Measurements from ENCODE around the gene DMD. TPM values are rescaled to one million over a fixed set of nuclear protein-coding genes. Genes with fewer than 3 reads are reported as not detected.

The DMD gene
- total RNA-seq, result 18.5 and 22.9 TPM in 2 replicates

GRCh38 chrX:33211356-33212260 is at the start of gene DMD:
Gene DMD, minus strand, starts transcription at chrX:33211549. Its CDS starts 237 bp downstream, at chrX:33211312.
- TF ChIP-seq CTCF (IDR thresholded peaks at IDR 0.05), result no peak
- no peak for DNase-seq
- Mint-ChIP-seq H3K9me3 (no peaks in the 10 kb centered on the region), H3K4me1 (no peaks in the 10 kb centered on the region), H3K27me3 (no peaks in the 10 kb centered on the region), H3K27ac (no peak within 1 kb of the TSS), H3K4me3 (no peak within 1 kb of the TSS), H3K36me3 (ENCODE audit: low read depth) (no peaks in the 10 kb centered on the region)
- no peak for ATAC-seq (ENCODE audit: low read depth)
- ChIA-PET CTCF (no interaction called here), POLR2A (no interaction called here)
- intact Hi-C loops (cut with micrococcal nuclease), result no loop called here

DNA sequence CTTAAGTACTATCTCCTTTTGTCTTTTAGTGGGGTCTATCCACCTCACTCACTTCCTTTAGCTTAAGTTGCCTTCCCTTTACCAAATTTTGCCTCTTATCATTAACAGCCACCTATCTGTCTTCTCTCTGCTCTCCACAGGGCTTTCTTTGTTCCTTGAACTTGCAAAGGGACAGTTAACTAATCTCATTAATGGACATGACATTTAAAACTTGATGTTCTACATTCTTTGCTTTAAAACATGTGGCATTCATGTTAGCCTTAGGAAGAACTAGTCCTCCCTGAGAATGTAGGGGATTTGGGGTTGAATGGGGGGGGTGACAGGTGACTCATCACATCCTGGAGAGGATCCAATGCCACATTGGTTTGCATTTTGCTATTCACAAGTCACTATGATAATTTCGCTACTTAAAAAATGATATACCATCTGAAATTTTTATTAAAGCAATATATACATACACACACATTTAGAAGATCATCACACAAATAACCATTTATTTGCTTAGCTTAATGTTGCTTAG is 41.0 kb upstream of the DMD start:
- POLR2A ChIA-PET, result no interaction called here
- Mint-ChIP-seq H3K9me3 (no peaks in the 10 kb centered on the region), H3K27me3 (no peaks in the 10 kb centered on the region), H3K4me3 (no peak overlapping the region), H3K36me3 (ENCODE audit: low read depth) (no peaks in the 10 kb centered on the region), H3K4me1 (no peaks in the 10 kb centered on the region), H3K27ac (no peak overlapping the region)
- no peak for DNase-seq
- TF ChIP-seq CTCF (IDR thresholded peaks at IDR 0.05), result no peak
- no peak for ATAC-seq (ENCODE audit: low read depth)
- CTCF ChIA-PET, result no interaction called here
- intact Hi-C loops (cut with micrococcal nuclease), result no loop called here

GRCh38 chrX:33218819-33219218 is 7.5 kb upstream of the DMD start:
- ATAC-seq (ENCODE audit: low read depth) (no peak), DNase-seq (no peak)
- TF ChIP-seq CTCF (IDR thresholded peaks at IDR 0.05), result no peak
- intact Hi-C loops (cut with micrococcal nuclease), result no loop called here
- H3K9me3 Mint-ChIP-seq, result peaks cover 2% of the 10 kb centered on the region
- no peaks in the 10 kb centered on the region for H3K27me3 Mint-ChIP-seq
- H3K36me3 Mint-ChIP-seq (ENCODE audit: low read depth), result no peaks in the 10 kb centered on the region
- no peak overlapping the region for H3K27ac Mint-ChIP-seq
- no peaks in the 10 kb centered on the region for H3K4me1 Mint-ChIP-seq
- H3K4me3 Mint-ChIP-seq, result no peak overlapping the region
- ChIA-PET CTCF (no interaction called here), POLR2A (no interaction called here)

GRCh38 chrX:33210156-33210555 is 1.2 kb downstream of the DMD start:
- H3K4me1 Mint-ChIP-seq, result no peaks in the 10 kb centered on the region
- no peak overlapping the region for H3K4me3 Mint-ChIP-seq
- POLR2A ChIA-PET, result no interaction called here
- intact Hi-C loops (cut with micrococcal nuclease), result no loop called here
- ATAC-seq (ENCODE audit: low read depth) (no peak), DNase-seq (no peak)
- TF ChIP-seq CTCF (IDR thresholded peaks at IDR 0.05), result no peak
- CTCF ChIA-PET, result no interaction called here
- H3K27me3 Mint-ChIP-seq, result no peaks in the 10 kb centered on the region
- no peak overlapping the region for H3K27ac Mint-ChIP-seq
- no peaks in the 10 kb centered on the region for H3K9me3 Mint-ChIP-seq
- H3K36me3 Mint-ChIP-seq (ENCODE audit: low read depth), result no peaks in the 10 kb centered on the region

GRCh38 chrX:33207056-33207455 is 4.3 kb downstream of the DMD start:
- no peak overlapping the region for H3K4me3 Mint-ChIP-seq
- TF ChIP-seq CTCF (IDR thresholded peaks at IDR 0.05), result no peak
- H3K27me3 Mint-ChIP-seq, result no peaks in the 10 kb centered on the region
- no peaks in the 10 kb centered on the region for H3K36me3 Mint-ChIP-seq (ENCODE audit: low read depth)
- POLR2A ChIA-PET, result no interaction called here
- ATAC-seq (ENCODE audit: low read depth) (no peak), DNase-seq (no peak)
- no peak overlapping the region for H3K27ac Mint-ChIP-seq
- no peaks in the 10 kb centered on the region for H3K4me1 Mint-ChIP-seq
- H3K9me3 Mint-ChIP-seq, result no peaks in the 10 kb centered on the region
- intact Hi-C loops (cut with micrococcal nuclease), result no loop called here
- CTCF ChIA-PET, result no interaction called here
